ENCODE data around the gene ZFP92.

The ZFP92 gene

GRCh38 chrX:153408221-153408721 lies 3.0 kb upstream of the ZFP92 start:
- DNase-seq (ENCODE audit: low read depth), result no peak

GRCh38 chrX:153408871-153409351 lies 2.4 kb upstream of the ZFP92 start:
- no peak for DNase-seq (ENCODE audit: low read depth)

GRCh38 chrX:153409414-153410101 lies 1.7 kb upstream of the ZFP92 start:
- no peak for DNase-seq (ENCODE audit: low read depth)

- DNase-seq (ENCODE audit: low read depth), result no peak
Observed at GRCh38 chrX:153410373-153410772, 899 bp upstream of the ZFP92 start.

GRCh38 chrX:153410888-153411254 lies 401 bp upstream of the ZFP92 start:
- DNase-seq (ENCODE audit: low read depth), result no peak

GRCh38 chrX:153411988-153412574 lies 809 bp downstream of the ZFP92 start:
- no peak for DNase-seq (ENCODE audit: low read depth)

GRCh38 chrX:153412746-153413720 lies 1.8 kb downstream of the ZFP92 start:
- DNase-seq (ENCODE audit: low read depth), result no peak

GRCh38 chrX:153413731-153414130 lies 2.5 kb downstream of the ZFP92 start:
- DNase-seq (ENCODE audit: low read depth), result no peak

- no peak for DNase-seq (ENCODE audit: low read depth)
Observed at GRCh38 chrX:153414856-153415510, 3.7 kb downstream of the ZFP92 start.

- DNase-seq (ENCODE audit: low read depth), result no peak
Observed at GRCh38 chrX:153416781-153417450, 5.6 kb downstream of the ZFP92 start.

- DNase-seq (ENCODE audit: low read depth), result no peak
Observed at GRCh38 chrX:153417637-153418036, 6.4 kb downstream of the ZFP92 start.

- DNase-seq (ENCODE audit: low read depth), result no peak
Observed at GRCh38 chrX:153420851-153421599, 9.8 kb downstream of the ZFP92 start.

- no peak for DNase-seq (ENCODE audit: low read depth)
Observed at GRCh38 chrX:153421856-153422255, 10.6 kb downstream of the ZFP92 start.

GRCh38 chrX:153423652-153424051 lies 12.4 kb downstream of the ZFP92 start:
- no peak for DNase-seq (ENCODE audit: low read depth)

GRCh38 chrX:153426204-153426603 lies 14.9 kb downstream of the ZFP92 start:
- DNase-seq (ENCODE audit: low read depth), result no peak

GRCh38 chrX:153430796-153431195 lies 19.5 kb downstream of the ZFP92 start:
- DNase-seq (ENCODE audit: low read depth), result no peak

- DNase-seq (ENCODE audit: low read depth), result no peak
Observed at GRCh38 chrX:153433161-153433680, 21.9 kb downstream of the ZFP92 start.

- no peak for DNase-seq (ENCODE audit: low read depth)
Observed at GRCh38 chrX:153433781-153434285, 22.6 kb downstream of the ZFP92 start.

GRCh38 chrX:153434801-153435200 lies 23.5 kb downstream of the ZFP92 start:
- no peak for DNase-seq (ENCODE audit: low read depth)

GRCh38 chrX:153435845-153436244 lies 24.6 kb downstream of the ZFP92 start:
- DNase-seq (ENCODE audit: low read depth), result no peak
